T-helper 17 cell (primary cell): ENCODE data around the gene HOXA6. TPM values are rescaled to one million over a fixed set of nuclear protein-coding genes. Genes with fewer than 3 reads are reported as not detected.

Experiments used
- ATAC-seq: fragments of 150-1000 bp; cut with Tn5 transposase; 2 replicates; pipeline ENCODE4 v1.10.0; 2021; ENCODE audit warnings: mild to moderate bottlenecking, moderate library complexity
- DNase-seq, 3 donors: peaks; one replicate each; pipeline versions ENCODE4 v3.0.0 to v3.0.0-alpha.2; 2020 to 2021
- H3K9me3 ChIP-seq: one replicate; pipeline ENCODE4 v1.7.0; 2013; ENCODE audit warnings: low read length, mild to moderate bottlenecking; ENCODE audit not compliant: control insufficient read depth, poor library complexity, severe bottlenecking
- H3K27ac Mint-ChIP-seq: one replicate; pipeline ENCODE4 v1.8.0; 2022; ENCODE audit warnings: mild to moderate bottlenecking, moderate library complexity, mixed read lengths
- H3K27me3 Mint-ChIP-seq: one replicate; pipeline ENCODE4 v1.8.0; 2022; ENCODE audit warnings: mixed read lengths
- H3K36me3 Mint-ChIP-seq: one replicate; pipeline ENCODE4 v1.8.0; 2022; ENCODE audit warnings: low read depth, mixed read lengths
- H3K4me1 Mint-ChIP-seq: one replicate; pipeline ENCODE4 v1.8.0; 2022; ENCODE audit warnings: mild to moderate bottlenecking, mixed read lengths
- H3K4me3 Mint-ChIP-seq: one replicate; pipeline ENCODE4 v1.8.0; 2022; ENCODE audit warnings: mild to moderate bottlenecking, moderate library complexity, mixed read lengths
- total RNA-seq, 4 donors: library from RNA in 2 of 4; stranded (reverse) in 2 of 4; gene quantifications; one replicate each; pipeline ENCODE4 v1.2.3 and lab custom pipeline; 2022 to 2026

HOXA6 gene
- total RNA-seq, 2 donors from 2014 or later = not detected

DNA sequence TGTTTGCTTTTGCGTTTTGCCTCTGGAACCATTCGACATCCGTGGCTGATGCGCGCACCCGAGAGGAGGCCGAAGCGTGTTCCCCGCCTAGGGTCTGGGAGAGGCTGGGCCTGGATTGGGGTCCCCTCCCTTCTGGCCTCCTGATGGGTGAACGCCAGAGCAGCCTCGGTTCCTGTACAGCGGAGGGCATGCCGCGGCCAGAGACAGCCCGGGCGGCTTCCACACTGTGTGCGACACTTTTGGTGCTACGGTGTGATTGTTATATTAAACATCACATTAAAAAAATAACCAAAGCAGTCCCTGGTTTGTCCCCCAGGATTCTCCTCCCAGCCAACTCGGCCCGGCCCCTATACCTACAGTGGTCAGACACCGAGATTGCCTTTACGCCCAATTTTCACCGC lies 12.6 kb upstream of the HOXA6 start:
- ATAC-seq = peak; percentile 21
- Mint-ChIP-seq H3K27ac (peak overlapping the region; percentile 78), H3K36me3 (peaks cover 7% of the 10 kb centered on the region), H3K4me1 (peaks cover 24% of the 10 kb centered on the region), H3K4me3 (peak overlapping the region; percentile 73), H3K27me3 (peaks cover 82% of the 10 kb centered on the region)
- no peaks in the 10 kb centered on the region for H3K9me3 ChIP-seq
- no peak for DNase-seq

DNA sequence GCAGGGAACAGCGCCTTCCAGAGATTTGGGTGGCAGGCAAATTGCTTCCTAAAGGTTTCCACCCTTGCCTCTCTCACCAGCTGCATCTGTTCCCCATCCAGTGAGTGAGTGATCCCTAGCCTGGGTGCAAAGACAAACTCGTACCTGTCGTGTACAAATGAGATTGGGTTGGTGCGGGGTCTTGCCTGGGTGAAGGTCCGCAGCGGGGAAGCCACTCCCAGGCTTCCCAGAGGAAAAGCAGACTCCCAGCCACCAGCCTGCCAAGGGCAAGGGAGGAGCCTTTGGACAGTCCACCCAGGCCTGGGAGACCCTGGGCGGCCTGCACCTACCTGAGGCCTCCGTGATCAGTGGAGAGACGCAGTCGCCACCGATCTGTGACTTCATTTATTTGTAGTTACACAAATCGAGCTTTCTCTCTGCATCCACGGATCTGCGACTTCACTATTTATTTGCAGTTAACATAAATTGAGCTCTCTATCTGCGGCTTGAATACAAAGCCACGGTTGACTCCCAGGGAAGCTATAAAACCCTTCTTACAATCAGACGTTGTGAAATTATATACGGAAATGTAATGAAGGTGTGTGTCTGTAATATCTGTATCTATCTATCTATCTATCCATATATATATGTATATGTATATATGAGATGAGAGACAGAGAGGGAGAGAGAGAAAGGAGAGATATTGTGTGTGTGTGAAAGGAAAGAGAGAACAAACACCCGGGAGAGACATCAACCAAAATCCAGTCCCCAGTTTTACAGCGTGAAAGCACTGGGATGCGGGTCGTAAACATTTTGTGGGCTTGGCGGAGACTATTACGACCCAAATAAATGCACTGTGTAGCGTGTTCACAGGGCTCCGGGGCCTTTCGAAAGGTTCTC lies 11.9 kb upstream of the HOXA6 start:
- Mint-ChIP-seq H3K27me3 (peaks cover 85% of the 10 kb centered on the region), H3K4me3 (peak overlapping the region; percentile 73), H3K27ac (peak overlapping the region; percentile 78), H3K4me1 (peaks cover 29% of the 10 kb centered on the region), H3K36me3 (peaks cover 10% of the 10 kb centered on the region)
- DNase-seq = no peak
- H3K9me3 ChIP-seq = no peaks in the 10 kb centered on the region
- ATAC-seq = no peak

DNA sequence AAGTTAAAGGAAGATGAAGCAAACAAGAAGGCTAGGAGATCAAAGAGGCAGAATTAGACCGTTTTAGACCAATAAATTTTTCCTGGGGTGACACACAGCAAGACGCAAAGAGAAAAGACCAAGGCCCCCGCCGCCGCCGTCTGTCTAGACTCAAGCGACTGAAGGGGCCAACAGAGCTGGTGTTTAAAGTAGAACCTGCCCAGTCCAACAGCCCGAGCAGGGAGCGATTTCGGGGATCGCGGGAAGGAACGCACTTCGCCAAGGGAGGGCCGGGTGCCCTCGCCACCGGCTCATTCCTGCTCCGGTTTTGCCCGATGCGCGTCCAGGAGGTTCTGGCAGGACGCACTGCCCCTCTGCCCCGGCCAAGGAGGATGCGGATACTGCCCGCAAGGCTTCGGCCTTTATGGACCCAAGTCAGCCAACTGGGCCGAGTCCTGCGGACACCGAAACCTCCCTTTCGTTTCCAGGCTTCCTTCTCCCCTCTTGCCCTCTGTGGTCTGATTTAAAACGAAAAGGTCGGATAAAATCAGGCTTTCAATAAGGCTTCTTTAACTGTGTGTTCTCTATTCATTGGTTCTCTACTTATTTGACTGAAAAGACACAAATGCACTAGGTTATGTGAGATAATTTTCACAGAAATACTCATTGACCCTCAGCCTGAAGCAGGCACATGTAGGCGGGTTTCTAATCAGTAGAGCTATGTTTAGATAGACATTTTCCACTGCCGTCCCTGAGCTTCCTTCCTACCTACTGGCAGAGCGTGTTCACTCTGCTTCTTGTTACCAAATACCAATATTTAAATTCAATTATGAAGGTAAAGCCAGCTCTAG lies 11.1 kb upstream of the HOXA6 start:
- ATAC-seq = no peak
- peaks cover 30% of the 10 kb centered on the region for H3K4me1 Mint-ChIP-seq
- H3K27me3 Mint-ChIP-seq = peaks cover 85% of the 10 kb centered on the region
- H3K4me3 Mint-ChIP-seq = peak overlapping the region; percentile 15
- H3K27ac Mint-ChIP-seq = peak overlapping the region; percentile 78
- no peak for DNase-seq
- H3K36me3 Mint-ChIP-seq = peaks cover 12% of the 10 kb centered on the region
- no peaks in the 10 kb centered on the region for H3K9me3 ChIP-seq

DNA sequence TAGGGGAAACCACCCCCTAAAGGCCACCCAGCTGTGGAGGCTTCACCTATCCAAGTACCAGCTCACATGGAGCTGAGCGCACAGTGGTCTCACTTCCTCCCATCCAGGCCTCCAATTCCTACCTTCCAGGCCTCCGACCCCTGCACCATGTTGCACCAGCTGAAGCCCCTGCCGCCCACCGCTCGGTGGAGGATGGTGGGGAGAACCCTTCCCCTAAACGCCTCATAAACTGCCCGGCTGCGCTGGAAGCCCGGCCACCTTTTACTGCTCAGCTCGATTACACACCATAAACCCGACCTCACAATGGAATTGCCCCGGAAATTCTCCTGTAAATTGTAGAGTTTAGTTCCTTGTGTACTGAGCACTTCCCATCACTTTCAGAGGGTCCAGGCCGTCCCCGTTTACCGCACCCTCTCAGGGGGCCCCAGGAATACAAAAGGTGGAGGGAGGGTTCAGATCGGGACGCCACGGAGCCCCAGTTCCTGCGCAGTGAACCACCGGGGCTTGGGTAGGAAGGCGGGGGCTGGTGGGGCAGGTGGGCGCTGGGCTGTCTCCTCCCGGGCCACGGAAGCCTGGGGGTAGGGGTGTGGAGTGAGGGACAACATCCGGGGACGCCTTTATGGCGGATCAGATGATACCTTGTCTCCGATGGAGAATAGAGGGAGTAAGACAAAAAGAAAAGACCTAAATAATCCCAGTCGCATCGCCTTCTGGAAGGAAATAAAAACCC lies 10.3 kb upstream of the HOXA6 start:
- peaks cover 13% of the 10 kb centered on the region for H3K36me3 Mint-ChIP-seq
- peak overlapping the region; percentile 78 for H3K27ac Mint-ChIP-seq
- DNase-seq = no peak
- peaks cover 84% of the 10 kb centered on the region for H3K27me3 Mint-ChIP-seq
- H3K4me1 Mint-ChIP-seq = peaks cover 34% of the 10 kb centered on the region
- no peaks in the 10 kb centered on the region for H3K9me3 ChIP-seq
- ATAC-seq = no peak
- H3K4me3 Mint-ChIP-seq = peak overlapping the region; percentile 72

DNA sequence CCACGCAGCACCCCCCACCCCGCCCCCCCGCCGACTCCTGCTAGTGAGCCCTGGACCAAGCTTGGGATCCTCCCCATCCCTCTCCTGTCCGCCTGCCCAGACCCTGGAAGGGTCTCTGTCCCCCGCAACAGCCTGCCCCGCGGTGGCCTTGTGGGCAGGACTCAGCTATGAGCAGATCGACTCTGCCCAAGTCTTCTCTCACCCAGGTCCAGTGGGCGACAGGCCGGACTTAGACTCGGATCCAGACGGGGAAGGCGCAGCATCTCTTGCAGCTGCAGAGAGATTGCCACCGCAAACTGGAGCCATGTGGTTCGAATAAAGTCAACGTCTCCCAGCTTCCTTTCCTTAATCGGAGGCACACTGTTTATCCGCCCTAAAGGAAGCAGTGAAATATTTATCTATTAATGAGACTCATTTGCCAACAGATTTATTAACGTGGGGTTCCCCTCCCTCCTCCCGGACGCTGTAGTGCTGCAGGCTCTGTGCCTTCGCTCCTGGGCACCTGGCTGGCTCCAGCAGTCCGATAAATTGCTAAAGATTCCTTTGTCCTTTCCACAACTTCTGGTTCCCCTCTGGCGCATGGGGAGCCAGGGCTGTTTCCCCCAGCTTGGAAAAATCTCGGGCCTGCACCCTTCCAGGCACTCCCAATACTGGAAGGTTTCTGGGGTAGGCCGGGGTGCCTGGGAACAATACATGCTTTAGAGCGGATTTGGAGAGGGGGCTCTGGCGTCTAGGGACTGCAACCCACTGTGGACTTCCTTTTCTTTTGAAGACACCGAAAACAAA lies 9.5 kb upstream of the HOXA6 start:
- peaks cover 37% of the 10 kb centered on the region for H3K4me1 Mint-ChIP-seq
- H3K36me3 Mint-ChIP-seq = peaks cover 13% of the 10 kb centered on the region
- no peak for ATAC-seq
- no peak for DNase-seq
- peak overlapping the region; percentile 72 for H3K4me3 Mint-ChIP-seq
- no peaks in the 10 kb centered on the region for H3K9me3 ChIP-seq
- H3K27ac Mint-ChIP-seq = peak overlapping the region; percentile 78
- peaks cover 83% of the 10 kb centered on the region for H3K27me3 Mint-ChIP-seq

DNA sequence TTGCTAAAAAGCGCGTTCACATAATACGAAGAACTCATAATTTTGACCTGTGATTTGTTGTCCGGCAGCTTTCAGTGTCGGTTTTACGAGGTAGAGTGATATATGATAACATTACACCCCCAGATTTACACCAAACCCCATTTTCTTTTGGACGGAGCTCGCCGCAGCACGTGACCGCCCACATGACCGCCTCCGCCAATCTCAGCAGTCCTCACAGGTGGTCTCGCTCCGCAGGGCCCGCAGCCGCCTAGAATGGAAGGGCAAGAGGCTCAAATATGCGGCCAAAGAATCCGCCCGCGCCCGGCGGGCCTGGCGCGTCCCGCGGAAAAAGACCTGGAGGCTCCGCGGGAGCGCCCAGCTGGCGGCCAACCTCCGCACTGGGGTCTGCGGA lies 8.9 kb upstream of the HOXA6 start, which contains the start of gene HOXA7:
HOXA7 (minus strand) TSS at position 168 of the 391 bp plus-strand sequence; CDS start at position 38, 130 bp downstream.
- DNase-seq = no peak
- peak within 1 kb of the TSS; percentile 78 for H3K27ac Mint-ChIP-seq

DNA sequence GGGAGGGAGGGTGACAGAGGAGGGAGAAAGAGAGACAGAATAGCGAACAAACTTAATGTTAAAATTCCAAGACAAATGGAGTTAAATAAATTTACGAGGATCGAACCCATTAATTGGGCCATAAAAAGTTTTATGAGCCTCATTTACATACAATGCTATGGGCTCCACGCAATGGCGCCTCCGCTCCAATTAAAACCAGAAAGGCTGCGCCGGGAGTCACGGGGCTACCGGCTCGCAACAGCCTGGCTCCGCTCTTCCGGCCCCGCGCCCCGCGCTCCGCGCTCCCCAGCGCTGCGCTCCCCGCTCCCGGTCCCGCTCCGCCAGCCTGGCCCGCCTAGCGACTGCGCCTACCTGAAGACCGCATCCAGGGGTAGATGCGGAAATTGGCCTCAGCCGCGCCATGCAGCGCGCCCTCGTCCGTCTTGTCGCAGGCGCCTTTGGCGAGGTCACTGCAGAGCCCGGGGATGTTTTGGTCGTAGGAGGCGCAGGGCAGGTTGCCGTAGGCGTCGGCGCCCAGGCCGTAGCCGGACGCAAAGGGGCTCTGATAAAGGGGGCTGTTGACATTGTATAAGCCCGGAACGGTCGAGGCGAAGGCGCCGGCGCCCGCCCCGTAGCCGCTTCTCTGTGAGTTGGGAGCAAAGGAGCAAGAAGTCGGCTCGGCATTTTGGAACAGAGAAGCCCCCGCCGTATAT lies 8.4 kb upstream of the HOXA6 start:
- Mint-ChIP-seq H3K4me3 (peak overlapping the region; percentile 78), H3K36me3 (peaks cover 16% of the 10 kb centered on the region), H3K27me3 (peaks cover 87% of the 10 kb centered on the region), H3K4me1 (peaks cover 46% of the 10 kb centered on the region), H3K27ac (peak overlapping the region; percentile 78)
- H3K9me3 ChIP-seq = no peaks in the 10 kb centered on the region
- DNase-seq = no peak
- no peak for ATAC-seq

More for the DNA sequence above, 8.9 kb upstream of the HOXA6 start, which contains the start of gene HOXA7:
- H3K36me3 Mint-ChIP-seq = peaks cover 16% of the 10 kb centered on the region
- H3K4me3 Mint-ChIP-seq = peak within 1 kb of the TSS; percentile 78
- no peaks in the 10 kb centered on the region for H3K9me3 ChIP-seq
- peaks cover 86% of the 10 kb centered on the region for H3K27me3 Mint-ChIP-seq
- peaks cover 43% of the 10 kb centered on the region for H3K4me1 Mint-ChIP-seq
- no peak for ATAC-seq

DNA sequence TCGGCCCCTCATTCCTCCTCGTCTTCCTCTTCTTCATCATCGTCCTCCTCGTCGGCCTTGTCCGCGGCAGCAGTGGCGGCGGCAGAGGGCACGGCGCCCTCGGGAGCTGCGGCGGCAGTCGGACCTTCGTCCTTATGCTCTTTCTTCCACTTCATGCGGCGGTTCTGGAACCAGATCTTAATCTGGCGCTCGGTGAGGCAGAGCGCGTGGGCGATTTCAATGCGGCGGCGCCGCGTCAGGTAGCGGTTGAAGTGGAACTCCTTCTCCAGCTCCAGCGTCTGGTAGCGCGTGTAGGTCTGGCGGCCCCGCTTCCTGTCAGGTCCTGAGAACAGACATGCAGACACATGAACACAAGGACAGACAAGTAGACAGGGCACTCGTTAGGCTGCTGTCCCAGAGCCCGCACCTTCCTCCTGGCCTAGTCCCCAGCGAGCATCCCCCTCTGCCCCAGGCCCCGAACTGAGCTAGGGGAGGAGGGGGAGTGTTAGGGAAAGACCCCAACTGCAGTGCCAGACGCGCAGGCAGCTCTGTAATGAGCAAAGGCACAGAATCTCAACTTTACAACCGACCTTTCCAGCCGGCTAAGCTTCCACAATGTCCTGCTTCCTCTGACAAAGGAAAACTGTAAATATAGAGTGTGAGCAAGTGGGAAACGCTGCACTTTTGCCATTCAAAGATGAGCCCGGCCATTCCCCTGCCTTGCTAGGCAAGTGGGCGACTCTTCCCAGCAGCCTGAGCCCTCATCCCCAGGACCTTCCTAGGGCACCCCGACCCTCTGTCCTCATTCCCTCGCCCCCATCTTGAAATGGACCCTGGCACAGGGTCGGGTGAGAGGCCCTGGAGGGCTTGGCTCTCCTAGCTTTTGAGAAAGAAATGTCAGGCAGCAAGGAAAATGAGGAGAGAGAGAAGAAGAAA lies 7.6 kb upstream of the HOXA6 start:
- Mint-ChIP-seq H3K4me1 (peaks cover 52% of the 10 kb centered on the region), H3K36me3 (peaks cover 18% of the 10 kb centered on the region), H3K27ac (peak overlapping the region; percentile 91), H3K4me3 (peak overlapping the region; percentile 78), H3K27me3 (peaks cover 92% of the 10 kb centered on the region)
- DNase-seq (no peak), ATAC-seq (no peak)
- no peaks in the 10 kb centered on the region for H3K9me3 ChIP-seq

DNA sequence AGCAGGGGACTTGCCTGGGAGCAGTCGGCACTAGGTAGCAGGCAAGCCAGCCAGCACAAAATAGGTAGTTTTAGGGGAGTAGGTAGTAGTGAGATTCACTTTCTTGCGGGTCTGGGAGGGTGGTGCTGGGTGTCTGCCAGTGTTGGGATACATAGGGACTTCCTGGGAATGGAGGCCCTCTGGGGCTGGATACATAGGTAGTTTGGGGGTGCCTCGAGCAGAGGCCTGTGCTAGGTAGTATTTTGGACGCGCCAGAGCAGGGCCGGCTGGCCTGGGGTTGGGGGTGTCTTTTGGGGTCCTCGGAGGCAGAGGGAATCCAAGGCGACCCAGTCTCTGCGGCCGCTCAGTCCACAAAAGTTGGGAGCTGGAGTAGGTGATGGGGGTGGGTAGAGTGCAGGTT lies 6.8 kb upstream of the HOXA6 start:
- Mint-ChIP-seq H3K4me3 (peak overlapping the region; percentile 66), H3K27me3 (peaks cover 92% of the 10 kb centered on the region), H3K27ac (peak overlapping the region; percentile 91), H3K4me1 (peaks cover 49% of the 10 kb centered on the region), H3K36me3 (peaks cover 15% of the 10 kb centered on the region)
- no peaks in the 10 kb centered on the region for H3K9me3 ChIP-seq
- ATAC-seq (no peak), DNase-seq (no peak)

DNA sequence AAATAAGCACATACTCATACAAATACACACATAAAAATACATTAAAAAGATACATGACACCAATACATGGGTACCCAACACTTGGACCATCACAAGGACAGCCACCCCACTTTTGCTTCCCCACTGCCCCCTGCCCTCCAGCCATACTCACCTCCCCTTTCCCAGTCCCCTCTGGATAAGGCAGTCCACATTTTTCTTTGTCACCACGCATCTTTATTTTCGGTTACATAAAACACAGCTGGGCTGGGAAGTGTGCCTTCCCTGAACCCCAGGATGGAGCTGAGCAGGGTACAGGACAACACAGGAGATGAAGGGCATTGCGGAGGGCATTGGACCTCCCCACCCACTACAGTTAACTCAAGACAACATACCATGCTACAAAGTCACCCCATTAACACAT lies 6.0 kb upstream of the HOXA6 start:
- Mint-ChIP-seq H3K27me3 (peaks cover 92% of the 10 kb centered on the region), H3K36me3 (peaks cover 15% of the 10 kb centered on the region), H3K27ac (peak overlapping the region; percentile 91), H3K4me3 (peak overlapping the region; percentile 54), H3K4me1 (peaks cover 47% of the 10 kb centered on the region)
- no peak for ATAC-seq
- no peaks in the 10 kb centered on the region for H3K9me3 ChIP-seq
- DNase-seq = no peak

DNA sequence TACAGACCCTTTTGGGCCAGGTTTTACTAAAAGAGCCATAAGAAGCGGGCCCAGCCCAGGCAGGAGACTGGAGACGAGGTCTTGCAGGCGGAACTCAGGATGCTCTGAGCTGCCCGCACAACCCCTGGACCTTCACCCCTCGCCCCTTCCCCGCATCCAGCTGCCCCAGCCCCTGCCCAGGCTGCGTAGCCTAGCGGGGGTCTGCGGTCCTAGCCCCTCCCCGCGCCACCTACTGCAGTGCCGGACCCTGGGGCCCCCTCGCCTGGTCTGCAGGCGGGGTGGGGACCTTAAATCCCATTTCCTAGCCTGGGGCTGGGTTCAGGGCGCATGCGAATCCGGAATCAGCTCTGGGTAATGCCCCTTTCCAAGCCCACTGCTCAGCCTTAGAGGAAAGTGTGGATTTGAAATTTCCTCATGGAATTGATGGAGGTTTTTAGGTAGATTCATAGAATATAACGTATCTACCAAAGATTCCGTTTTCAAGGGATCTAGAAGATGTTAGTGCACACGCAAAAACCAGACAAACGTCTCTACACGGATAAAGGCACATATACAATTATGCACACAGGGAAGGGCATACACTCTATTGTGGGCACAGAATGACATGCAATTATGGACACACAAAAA lies 5.4 kb upstream of the HOXA6 start:
- H3K4me1 Mint-ChIP-seq = peaks cover 47% of the 10 kb centered on the region
- H3K36me3 Mint-ChIP-seq = peaks cover 14% of the 10 kb centered on the region
- no peak overlapping the region for H3K4me3 Mint-ChIP-seq
- ATAC-seq (no peak), DNase-seq (no peak)
- no peaks in the 10 kb centered on the region for H3K9me3 ChIP-seq
- H3K27me3 Mint-ChIP-seq = peaks cover 92% of the 10 kb centered on the region
- peak overlapping the region; percentile 91 for H3K27ac Mint-ChIP-seq
